BLaER1 (cell line): ENCODE data around the gene CISD1.

ENCODE experiments used
- H3K27ac ChIP-seq: shearing (Covaris generic); formaldehyde crosslinking; 2 replicates; pipeline ENCODE4 v1.8.1; 2022
- H3K27me3 ChIP-seq: shearing (Covaris generic); formaldehyde crosslinking; 2 replicates; pipeline ENCODE4 v1.8.1; 2022
- H3K36me3 ChIP-seq: shearing (Covaris generic); formaldehyde crosslinking; 2 replicates; pipeline ENCODE4 v1.8.1; 2022
- H3K4me1 ChIP-seq: shearing (Covaris generic); formaldehyde crosslinking; 2 replicates; pipeline ENCODE4 v1.8.1; 2022
- H3K4me2 ChIP-seq: shearing (Covaris generic); formaldehyde crosslinking; 2 replicates; pipeline ENCODE4 v1.8.1; 2022
- H3K4me3 ChIP-seq: shearing (Covaris generic); formaldehyde crosslinking; 2 replicates; pipeline ENCODE4 v1.8.1; 2022
- H3K9ac ChIP-seq: shearing (Covaris generic); formaldehyde crosslinking; 2 replicates; pipeline ENCODE4 v1.8.1; 2022
- H3K9me3 ChIP-seq: shearing (Covaris generic); formaldehyde crosslinking; 2 replicates; pipeline ENCODE4 v1.8.1; 2022
- H4K20me1 ChIP-seq: shearing (Covaris generic); formaldehyde crosslinking; 2 replicates; pipeline ENCODE4 v1.8.1; 2022
- Cebpa-rat ChIP-seq: shearing (Covaris generic); IDR thresholded peaks from 2 replicates; pipeline ENCODE4 v1.8.1; 2022

CISD1 gene

DNA sequence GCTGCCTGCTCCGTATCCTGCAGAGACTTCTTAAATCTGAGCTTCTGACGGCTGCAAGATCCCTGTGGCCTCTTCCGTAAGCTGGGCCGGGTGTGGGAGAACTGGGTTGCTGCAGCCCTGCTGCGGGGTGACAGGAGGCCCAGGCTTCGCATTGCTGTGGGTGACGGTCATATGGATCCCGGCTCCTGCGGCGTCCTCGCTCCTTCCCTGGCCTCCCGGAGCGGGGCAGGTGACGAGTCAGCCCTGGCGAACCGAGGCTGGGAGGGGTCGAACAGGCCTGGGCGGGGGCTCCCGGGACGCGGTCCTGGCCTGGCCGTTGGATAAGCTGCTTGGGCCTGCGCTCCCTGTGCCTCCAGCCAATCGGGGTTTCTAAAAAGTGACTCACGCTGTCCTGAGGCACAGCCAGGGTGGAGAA lies 58.0 kb downstream of the CISD1 start:
- Histone ChIP-seq H3K9me3 (peaks cover 5% of the 10 kb centered on the region; the same call in 1 of the 2 replicates), H3K4me2 (no peak overlapping the region), H3K9ac (no peak overlapping the region), H3K27me3 (no peaks in the 10 kb centered on the region), H3K36me3 (no peaks in the 10 kb centered on the region), H3K4me3 (no peak overlapping the region), H3K4me1 (peaks cover 13% of the 10 kb centered on the region), H3K27ac (no peak overlapping the region), H4K20me1 (no peaks in the 10 kb centered on the region)
- TF ChIP-seq Cebpa-rat = no peak

- no peaks in the 10 kb centered on the region for H3K27me3 ChIP-seq
- no peak overlapping the region for H3K27ac ChIP-seq
- H3K9me3 ChIP-seq = peaks cover 5% of the 10 kb centered on the region; the same call in 1 of the 2 replicates
- no peak overlapping the region for H3K9ac ChIP-seq
- peaks cover 3% of the 10 kb centered on the region for H3K4me1 ChIP-seq
- H4K20me1 ChIP-seq = no peaks in the 10 kb centered on the region
- no peaks in the 10 kb centered on the region for H3K36me3 ChIP-seq
- no peak overlapping the region for H3K4me2 ChIP-seq
- TF ChIP-seq Cebpa-rat = no peak
- H3K4me3 ChIP-seq = no peak overlapping the region
Measured at GRCh38 chr10:58328233-58328632, 59.3 kb downstream of the CISD1 start.

GRCh38 chr10:58330431-58330830 lies 61.5 kb downstream of the CISD1 start:
- Histone ChIP-seq H3K9me3 (peaks cover 5% of the 10 kb centered on the region; the same call in 1 of the 2 replicates), H3K27me3 (no peaks in the 10 kb centered on the region)
- no peak for TF ChIP-seq Cebpa-rat

GRCh38 chr10:58331646-58332045 lies 62.7 kb downstream of the CISD1 start:
- peaks cover 16% of the 10 kb centered on the region for H4K20me1 ChIP-seq
- peaks cover 5% of the 10 kb centered on the region; the same call in 1 of the 2 replicates for H3K9me3 ChIP-seq
- TF ChIP-seq Cebpa-rat = no peak

More at GRCh38 chr10:58330431-58330830, 61.5 kb downstream of the CISD1 start:
- Histone ChIP-seq H3K36me3 (no peaks in the 10 kb centered on the region), H3K9ac (no peak overlapping the region), H3K4me1 (peaks cover 6% of the 10 kb centered on the region; the same call in 1 of the 2 replicates), H3K27ac (no peak overlapping the region), H3K4me3 (no peak overlapping the region), H4K20me1 (peaks cover 4% of the 10 kb centered on the region), H3K4me2 (no peak overlapping the region)

DNA sequence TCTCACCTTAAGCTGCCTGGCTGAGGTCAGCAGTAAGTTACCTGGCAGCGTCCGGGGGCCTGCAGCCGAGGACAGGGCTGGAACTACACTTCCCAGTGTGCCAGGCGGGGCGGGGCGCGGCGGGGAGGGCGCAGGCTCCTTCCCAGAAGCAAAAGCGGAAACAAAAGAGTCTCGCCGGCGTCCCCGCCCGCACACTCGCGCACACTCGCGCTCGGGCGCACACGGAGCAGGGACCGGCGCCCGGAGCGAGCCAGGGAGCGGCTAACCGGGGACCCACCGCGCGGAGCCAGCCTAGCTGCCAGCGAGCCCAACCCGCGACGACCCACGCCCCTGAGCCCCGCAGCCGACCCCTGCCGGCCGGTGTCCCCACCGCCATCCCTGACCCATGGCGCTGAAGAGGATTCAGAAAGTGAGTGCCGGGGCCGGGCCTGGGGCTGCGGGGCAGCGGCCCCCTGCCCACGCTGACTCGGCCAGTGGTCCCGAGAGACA lies 65.9 kb downstream of the CISD1 start, which contains the start of gene UBE2D1:
Gene UBE2D1, plus strand, starts transcription at position 190 of the 489 bp plus-strand sequence. Its CDS starts 196 bp downstream, at position 386.
- TF ChIP-seq Cebpa-rat = no peak
- no peaks in the 10 kb centered on the region for H3K27me3 ChIP-seq

More at GRCh38 chr10:58331646-58332045, 62.7 kb downstream of the CISD1 start:
- Histone ChIP-seq H3K27ac (no peak overlapping the region), H3K4me1 (peaks cover 17% of the 10 kb centered on the region), H3K4me2 (no peak overlapping the region), H3K4me3 (no peak overlapping the region), H3K36me3 (no peaks in the 10 kb centered on the region), H3K27me3 (no peaks in the 10 kb centered on the region), H3K9ac (no peak overlapping the region)

DNA sequence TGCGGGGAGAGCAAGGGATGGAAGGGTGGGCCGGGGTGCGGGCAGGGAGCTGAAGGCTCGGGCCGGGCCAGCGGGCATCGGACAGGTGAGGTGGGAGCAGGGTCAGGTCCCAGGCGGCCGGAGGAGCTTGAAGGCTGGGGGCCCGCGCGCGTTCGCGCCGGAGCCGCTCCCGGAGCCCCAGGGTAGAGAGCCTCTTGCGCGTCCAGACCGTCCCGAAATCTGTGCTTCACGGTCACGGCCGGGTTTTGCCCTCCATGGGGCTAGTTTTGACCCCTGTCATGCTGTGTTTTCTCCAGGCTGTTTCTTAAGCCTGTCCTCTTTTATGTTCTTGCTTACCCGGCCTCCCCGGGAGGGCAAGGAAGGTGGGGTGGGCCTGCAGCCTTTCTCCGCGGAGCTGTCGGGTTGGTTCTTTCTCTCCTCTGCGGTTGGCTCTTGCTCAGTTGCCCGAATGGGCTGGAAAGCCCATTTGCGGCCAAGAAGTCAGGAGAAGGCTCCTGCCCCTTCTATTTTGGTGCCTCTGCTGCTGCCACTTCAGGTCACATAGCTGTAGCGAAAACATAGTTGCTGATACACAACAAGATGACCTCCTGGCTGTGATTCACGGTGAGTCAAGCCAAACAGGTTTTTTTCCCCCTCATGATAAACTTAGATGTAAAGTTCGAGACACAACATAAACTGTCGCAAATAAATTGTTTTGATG lies 66.5 kb downstream of the CISD1 start:
- Histone ChIP-seq H3K9ac (peak overlapping the region; percentile 92), H3K27me3 (no peaks in the 10 kb centered on the region), H3K4me3 (peak overlapping the region; percentile 95)

More for the DNA sequence above, 65.9 kb downstream of the CISD1 start, which contains the start of gene UBE2D1:
- Histone ChIP-seq H3K36me3 (0 out of 2 replicates have a peak, but pooled peaks cover 3% of the 10 kb centered on the region), H4K20me1 (peaks cover 43% of the 10 kb centered on the region), H3K4me3 (peak within 1 kb of the TSS; percentile 95), H3K9ac (peak within 1 kb of the TSS; percentile 92), H3K4me1 (peaks cover 23% of the 10 kb centered on the region), H3K4me2 (peak within 1 kb of the TSS; percentile 89), H3K9me3 (no peaks in the 10 kb centered on the region), H3K27ac (peak within 1 kb of the TSS; percentile 80)

DNA sequence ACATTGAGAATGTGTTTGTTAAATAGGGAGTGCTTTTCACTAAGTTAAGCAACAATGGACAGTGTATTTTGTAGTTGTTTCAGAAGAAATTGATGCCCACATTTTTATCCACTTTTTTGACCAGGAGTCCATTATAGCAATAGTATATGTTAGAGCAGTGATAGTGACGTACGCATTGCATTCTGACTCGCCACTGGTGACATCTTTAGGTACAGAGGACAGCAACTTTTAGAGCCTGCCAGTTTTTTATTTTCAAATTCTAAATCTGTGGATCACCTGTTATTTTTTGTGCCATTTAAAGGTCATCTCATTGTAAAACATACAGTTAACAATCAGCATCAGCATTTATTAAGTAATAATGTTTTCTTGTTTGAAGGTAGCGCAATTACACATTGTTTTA lies 67.3 kb downstream of the CISD1 start:
- peaks cover 37% of the 10 kb centered on the region for H3K4me1 ChIP-seq
- peak overlapping the region; percentile 92; the same call in 1 of the 2 replicates for H3K9ac ChIP-seq
- no peak overlapping the region for H3K27ac ChIP-seq
- TF ChIP-seq Cebpa-rat = no peak
- H3K36me3 ChIP-seq = 0 out of 2 replicates have a peak, but pooled peaks cover 3% of the 10 kb centered on the region
- H3K4me2 ChIP-seq = peak overlapping the region; percentile 89
- H3K9me3 ChIP-seq = no peaks in the 10 kb centered on the region
- H3K27me3 ChIP-seq = no peaks in the 10 kb centered on the region
- peak overlapping the region; percentile 95 for H3K4me3 ChIP-seq
- peaks cover 56% of the 10 kb centered on the region for H4K20me1 ChIP-seq

More for the DNA sequence above, 66.5 kb downstream of the CISD1 start:
- Histone ChIP-seq H3K36me3 (0 out of 2 replicates have a peak, but pooled peaks cover 3% of the 10 kb centered on the region), H3K27ac (peak overlapping the region; percentile 80), H4K20me1 (peaks cover 49% of the 10 kb centered on the region), H3K4me1 (peaks cover 29% of the 10 kb centered on the region), H3K9me3 (no peaks in the 10 kb centered on the region), H3K4me2 (peak overlapping the region; percentile 89)
- TF ChIP-seq Cebpa-rat = no peak
